ENCODE results near the gene SNCAIP.
"Not testable (repeated sequence)": the region's sequence is repeated elsewhere in the genome, so short reads cannot be mapped to it uniquely, and the experiment has no call there.

The SNCAIP gene

DNA sequence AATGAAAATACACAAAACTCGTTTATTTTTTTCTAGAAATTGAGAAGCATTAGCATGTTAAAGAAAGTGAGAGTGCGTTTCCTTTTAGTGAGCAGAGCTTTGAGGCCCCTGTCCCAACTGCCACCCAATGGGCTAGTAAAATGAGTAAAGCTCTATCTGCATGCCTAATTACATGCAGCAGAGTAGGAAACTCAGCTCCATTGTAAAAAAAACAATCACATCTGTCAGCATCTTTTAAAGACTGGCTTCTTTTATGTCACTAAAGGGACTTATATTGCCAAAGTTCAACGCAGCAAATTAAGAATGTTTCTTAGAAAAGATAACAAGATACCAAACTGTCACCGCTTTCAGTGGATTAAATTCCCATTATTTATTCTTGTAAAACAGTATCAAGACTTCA lies 154.0 kb downstream of the SNCAIP start:
- no peak for DNase-seq (ENCODE audit: low read depth)

DNA sequence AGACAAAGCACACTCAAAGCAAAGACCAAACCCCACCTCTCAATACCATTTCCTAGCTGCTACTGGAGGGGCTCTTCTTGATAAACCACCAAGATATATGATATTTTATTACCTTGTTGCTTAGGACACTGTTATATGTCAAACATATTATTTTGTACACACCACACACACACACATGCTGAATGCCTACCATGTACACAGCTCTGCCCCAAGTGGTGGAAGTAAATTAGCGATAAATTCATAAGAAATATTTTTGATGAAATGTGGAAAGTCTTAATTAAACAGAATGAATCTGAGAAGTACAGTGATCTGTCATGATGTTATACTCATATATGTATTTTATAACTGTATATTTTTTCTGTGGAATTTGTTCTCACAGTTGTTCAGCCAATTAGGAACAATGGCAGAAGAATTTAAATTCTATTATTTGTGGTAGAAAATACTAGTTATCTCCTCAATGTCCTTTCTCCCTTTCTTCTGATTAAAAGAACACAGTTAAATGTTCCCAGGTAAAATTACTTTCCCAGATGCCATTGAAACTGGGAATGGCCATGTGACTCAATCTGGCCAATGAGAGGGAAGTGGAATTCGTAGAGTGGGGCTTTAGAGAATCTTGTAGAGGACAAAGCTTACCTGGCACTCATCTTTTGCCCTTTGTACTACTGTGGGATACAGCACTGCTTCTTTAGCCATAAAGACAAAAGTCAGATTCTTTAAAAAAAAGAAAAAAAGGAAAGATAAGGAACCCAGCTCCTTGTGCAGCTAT lies 156.5 kb downstream of the SNCAIP start:
- no peak for DNase-seq (ENCODE audit: low read depth)

DNA sequence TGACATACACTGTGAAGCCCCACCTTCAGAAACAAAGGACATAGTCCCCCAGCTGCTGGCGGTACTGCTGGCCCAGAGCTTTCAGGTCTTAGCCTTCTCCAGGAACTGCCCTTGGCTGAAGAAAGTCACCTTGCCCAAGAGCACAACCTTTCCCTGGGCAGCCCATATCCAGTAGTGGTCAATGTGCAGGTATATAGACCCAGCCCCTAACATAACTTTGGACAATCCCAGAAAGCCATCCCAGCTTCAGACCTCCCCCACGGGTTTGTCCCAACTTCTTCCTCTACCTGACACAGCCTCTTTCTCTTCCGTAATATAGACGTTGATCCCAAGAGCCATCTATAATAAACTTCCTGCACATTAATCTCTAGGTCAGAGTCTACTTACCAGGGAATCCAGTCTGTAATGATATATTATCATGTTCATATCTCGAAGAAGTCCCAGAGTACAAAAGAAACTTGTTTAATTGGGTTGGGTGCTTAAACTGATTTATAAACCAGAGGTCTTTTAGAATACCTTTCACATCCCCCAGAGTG lies 157.4 kb downstream of the SNCAIP start:
- no peak for DNase-seq (ENCODE audit: low read depth)

DNA sequence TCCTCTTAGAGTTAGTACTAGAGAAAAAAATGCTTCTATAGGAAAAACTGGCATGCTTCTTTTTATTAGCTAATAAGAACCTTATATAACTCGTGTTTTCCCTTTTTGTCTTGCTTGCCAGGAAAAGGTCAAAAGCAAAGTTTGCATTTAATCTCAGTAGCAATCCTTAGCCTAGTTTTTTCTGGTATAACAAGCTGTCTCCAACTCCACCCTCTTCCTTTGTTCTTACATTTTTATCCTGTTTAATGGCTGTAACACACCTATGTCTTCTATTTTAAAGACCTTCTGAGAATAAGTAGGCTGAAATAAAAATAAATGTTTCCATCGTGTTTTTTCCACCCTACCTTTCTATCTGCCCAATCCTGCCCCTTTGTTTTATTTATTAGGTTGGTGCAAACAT lies 158.3 kb downstream of the SNCAIP start:
- DNase-seq (ENCODE audit: low read depth): no peak

DNA sequence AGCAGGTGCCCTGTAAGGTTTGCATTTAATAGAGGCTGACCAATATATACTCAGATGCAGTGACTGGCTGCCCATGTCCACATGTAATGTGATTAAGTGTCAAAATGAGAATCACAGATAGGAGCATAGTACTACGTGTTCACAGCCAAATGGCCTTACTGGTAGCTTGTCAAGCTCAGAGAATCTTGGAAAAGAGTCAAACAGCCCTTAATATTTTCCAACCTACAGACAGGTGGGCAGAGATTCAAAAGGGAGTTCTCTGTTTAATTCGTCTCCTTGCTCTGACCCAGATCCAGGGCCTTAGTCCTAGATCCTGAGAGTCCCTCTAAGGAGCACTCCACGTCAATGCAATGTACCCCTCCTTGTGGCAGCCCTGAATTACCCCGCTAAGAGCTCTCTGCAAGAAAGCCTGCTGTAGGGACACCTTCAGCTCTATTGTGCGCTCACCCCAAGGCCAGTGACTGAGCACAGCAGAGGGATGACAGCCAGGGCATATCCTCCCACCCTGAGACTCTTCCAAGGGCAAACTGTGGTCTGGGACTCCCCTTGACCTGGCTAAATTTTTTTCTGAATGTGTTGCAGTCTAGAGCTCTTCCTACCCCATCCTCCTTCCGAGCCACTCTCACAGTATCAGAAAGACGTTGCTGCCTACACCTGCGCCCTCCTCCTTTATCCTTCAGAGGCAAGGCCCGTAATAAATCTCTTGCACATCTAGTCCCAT lies 159.2 kb downstream of the SNCAIP start:
- DNase-seq (ENCODE audit: low read depth): no peak

DNA sequence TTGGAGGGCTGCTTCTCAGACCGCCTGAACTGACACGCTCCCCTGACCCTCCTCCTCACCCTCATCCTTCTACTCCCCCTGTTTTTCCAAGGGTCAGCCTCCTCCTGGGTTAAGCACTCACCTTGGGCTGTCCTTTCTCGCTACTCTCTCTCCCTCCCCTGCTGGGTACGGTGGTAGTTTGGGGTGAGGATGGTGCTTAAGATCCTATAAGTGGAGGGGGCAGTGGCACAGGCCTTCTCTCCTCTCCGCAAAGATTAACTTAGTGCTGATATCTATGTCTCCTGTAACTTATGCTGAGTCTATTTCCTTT lies 159.7 kb downstream of the SNCAIP start:
- no peak for DNase-seq (ENCODE audit: low read depth)

DNA sequence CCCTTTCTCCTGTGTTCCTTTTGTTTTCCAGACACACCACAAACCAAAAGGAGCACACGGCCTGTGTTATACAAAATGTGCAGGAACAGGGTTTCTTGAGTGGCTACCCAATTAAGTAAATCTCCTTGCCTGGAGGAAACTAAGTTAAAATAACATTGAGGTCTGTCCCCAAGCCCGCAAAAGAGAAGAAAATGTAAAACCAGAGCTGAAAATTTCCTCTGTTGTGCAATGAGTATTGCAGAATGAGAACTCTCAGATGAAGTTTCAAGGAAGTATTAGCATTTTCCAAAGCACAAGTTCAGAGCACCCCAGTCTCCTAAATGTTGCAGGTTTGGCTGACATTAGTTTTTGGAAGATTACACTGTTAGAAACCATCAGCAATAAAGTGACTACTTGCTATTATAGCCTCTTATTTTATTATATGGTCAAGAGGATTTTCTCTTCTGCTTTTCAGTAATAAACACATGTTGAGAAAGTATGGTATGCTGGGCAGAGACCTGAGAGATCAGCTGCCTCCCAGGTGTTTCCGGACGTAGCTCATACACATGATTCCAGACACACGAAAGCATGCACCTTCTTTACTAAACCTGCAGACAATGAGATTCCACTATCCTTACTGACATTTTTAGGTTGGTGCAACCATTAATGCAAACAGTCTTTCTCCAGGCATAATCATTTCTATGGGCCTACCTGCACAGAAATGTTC lies 161.3 kb downstream of the SNCAIP start:
- no peak for DNase-seq (ENCODE audit: low read depth)

DNA sequence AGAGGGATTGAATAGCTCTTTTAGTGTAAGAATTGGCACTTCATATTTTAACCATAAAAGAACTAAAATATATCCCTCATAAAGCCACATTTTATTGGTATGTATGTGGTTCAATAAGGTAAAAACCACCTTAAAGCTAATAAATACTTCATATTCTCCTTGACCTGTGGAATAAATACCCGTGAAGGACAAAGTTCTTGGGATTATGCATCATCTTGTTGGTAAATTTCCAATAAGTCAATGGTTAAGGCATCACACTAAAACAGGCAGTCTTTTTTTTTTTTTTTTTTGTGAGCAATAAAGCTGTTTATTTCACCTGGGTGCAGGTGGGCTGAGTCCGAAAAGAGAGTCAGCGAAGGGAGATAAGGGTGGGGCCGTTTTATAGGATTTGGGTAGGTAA lies 161.9 kb downstream of the SNCAIP start:
- DNase-seq (ENCODE audit: low read depth): no peak

DNA sequence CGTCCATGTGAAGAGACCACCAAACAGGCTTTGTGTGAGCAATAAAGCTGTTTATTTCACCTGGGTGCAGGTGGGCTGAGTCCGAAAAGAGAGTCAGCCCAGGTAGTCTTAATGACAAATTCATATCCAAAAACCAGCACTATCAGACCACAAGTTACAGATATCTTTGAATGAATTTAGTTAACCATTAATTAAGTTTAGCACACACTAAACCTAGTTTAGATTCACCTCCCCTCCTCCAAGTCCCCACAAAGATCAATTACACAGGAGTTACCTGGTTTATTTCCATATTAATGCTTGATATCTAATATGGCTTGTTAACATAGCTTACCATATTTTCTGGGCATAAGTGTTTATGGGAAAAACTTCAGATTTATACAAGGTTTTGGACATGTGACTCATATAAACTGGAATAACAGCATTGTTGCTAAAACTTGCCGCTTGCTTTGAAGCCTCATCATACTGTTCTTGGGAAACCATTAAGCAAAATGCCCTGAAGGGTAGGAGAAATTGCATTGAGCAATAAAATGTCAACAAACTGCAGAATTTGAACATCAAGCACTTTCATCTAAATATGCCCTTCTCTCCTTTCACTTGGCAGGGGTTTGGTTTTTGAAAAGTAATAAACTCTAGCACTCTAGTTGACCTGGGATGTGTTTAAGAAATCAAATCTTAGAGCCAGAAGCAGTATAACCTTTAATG lies 166.9 kb downstream of the SNCAIP start:
- no peak for DNase-seq (ENCODE audit: low read depth)

DNA sequence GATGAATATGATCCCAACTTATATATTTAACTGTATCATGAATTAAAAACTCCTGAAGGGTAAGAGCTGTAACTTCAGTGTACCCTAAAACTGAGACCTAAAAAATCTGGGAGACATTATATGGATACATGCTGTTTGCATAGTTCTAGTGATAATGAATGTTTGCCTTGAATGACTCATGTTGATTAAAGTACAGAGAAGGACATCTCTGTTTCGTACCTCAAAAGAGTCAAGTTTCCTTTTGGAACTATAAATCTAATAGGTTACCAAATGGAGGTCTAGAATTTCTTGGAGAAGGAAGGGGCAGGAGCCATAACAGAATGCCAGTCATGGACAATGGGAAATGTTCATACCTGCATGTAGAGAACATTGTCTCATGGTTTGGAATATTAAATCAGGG lies 168.1 kb downstream of the SNCAIP start:
- no peak for DNase-seq (ENCODE audit: low read depth)

DNA sequence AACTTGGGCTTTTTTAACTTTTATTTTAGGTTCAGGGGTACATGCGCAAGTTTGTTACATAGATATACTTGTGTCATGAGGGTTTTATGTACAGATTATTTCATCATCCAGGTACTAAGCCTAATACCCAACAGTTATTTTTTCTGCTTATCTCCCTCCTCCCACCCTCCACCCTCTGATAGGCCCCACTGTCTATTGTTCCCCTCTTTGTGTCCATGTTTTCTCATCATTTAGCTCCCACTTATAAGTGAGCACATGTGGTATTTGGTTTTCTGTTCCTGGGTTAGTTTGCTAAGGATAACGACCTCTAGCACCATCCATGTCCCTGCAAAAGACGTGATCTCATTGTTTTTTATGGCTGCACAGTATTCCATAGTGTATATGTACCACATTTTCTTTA lies 172.1 kb downstream of the SNCAIP start:
- DNase-seq (ENCODE audit: low read depth): no peak

DNA sequence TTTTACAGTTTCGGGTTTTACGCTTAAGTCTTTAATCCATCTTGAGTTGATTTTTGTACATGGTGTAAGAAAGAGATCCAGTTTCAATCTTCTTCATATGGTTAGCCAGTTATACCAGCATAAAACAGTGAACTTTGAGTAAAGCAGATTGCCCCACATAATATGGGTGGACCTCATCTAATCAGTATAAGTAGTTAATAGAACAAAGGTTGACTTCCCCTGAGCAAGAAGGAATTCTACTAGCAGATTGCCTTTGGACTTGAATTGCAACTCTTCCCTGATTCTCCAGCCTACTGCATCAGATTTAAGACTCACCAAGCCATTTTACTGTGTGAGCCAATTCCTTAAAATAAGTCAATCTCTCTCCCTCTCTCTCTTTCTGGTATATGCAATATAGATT lies 173.2 kb downstream of the SNCAIP start:
- DNase-seq (ENCODE audit: low read depth): no peak

DNA sequence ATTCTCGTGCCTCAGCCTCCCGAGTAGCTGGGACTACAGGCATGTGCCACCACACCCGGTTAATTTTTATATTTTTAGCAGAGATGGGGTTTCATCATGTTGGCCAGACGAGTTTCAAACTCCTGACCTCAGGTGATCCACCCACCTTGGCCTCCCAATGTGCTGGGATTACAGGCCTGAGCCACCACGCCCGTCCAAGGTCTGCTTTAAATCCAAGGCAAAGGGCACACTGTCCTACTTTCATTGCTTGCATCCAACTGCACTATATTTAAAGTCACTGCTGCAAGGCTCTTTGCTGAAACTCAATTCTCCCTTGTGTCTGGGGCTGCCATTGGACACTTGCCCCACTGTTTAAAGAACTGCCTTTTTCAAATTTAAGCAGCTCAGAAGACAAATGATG lies 174.6 kb downstream of the SNCAIP start:
- not testable (repeated sequence) for DNase-seq (ENCODE audit: low read depth)

DNA sequence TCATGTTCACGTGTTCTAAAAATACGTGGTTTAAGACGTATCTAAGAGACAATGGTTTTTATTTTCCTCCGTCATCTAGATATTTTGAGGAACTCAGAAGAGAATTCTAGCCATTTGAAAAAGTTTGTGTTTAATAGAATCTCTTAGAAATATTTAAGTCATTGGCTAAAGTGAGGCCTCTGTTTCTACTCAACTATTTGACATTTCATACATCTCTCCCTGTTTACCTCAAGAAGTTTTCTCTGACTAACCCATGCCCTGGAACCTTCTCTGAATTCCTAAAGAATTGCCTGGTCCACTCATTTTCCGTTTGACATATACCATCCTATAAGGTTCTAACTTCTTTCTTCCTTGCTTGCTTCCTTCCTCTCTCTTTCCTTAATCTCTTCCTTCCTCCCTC lies 178.7 kb downstream of the SNCAIP start:
- DNase-seq (ENCODE audit: low read depth): no peak

DNA sequence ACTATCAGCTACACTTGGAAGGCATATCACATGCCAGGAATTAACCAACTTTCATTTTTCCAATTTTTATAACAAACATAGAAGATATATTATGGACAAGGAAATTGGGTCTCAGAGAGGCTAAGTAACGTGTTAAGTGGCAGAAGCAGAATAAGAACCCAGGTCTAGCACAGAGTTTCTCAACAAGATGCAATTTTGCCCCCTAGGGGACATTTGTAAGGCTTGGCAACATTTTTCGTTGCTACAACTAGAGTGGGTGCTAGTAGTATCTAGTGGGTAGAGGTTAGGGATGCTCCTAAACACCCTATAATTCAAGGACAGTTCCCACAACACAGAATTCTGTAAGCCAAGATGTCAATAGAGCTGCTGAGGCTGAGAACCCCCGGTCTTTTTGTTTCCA lies 180.6 kb downstream of the SNCAIP start:
- no peak for DNase-seq (ENCODE audit: low read depth)

DNA sequence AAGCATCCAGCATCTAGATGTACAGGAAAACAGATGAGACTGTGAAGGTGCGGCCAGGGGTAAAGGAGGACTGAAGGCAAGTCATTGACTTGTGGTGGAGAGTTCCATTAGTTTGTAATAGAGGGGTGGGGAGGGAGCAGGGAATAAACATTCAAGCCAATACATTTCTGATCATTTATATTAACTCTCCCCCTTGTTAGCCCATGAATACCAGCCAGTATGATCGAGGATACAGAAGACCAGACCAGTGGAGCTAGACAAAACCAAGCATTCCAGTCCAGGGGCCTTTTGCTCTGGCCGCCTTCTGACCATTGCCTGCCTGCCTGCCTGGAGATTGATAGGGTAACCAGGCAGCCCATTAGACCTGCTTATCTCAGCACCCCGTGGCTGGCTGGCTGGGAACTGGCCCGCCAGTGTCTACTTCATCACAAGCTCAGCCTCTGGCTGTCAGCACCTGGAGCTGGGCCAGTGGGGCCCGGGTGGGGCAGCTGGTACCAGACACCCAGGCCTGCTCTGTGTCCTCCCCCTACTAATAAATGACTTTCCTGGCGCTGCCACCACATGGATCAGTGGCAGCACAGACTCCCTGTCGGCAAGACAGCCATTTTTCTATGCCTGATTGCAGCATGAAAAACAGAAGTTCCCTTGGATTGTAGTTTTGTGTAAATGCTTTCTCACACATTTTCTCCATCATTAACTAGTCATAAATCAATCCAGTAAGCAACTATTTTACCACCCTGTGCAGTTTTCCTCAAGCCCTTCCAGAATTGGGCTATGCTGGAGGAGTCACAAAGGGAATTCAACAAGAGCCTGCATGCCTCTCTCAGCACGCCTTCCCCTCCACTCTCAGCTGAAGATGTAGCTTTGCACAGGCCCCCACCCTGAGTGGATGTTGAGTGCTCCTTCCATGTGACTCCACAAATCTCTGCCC lies 181.3 kb downstream of the SNCAIP start:
- DNase-seq (ENCODE audit: low read depth): no peak

DNA sequence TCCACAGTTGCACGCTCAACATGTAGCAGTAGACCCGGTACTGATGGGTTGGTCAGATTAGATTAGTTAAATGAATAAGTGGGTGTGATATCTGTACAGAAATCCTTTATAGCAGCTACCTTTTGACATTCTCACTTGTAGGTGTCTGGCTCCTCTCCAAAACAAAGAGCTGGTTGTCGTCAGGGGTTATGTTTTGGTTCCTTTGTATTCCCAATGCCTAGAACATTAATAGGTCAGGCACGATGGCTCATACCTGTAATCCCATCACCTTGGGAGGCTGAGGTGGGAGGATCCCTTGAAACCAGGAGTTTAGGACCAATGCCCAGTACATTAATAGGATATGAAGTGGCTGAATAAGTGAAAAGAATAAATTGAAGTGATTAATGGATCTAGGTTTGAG lies 182.1 kb downstream of the SNCAIP start:
- DNase-seq (ENCODE audit: low read depth): no peak

DNA sequence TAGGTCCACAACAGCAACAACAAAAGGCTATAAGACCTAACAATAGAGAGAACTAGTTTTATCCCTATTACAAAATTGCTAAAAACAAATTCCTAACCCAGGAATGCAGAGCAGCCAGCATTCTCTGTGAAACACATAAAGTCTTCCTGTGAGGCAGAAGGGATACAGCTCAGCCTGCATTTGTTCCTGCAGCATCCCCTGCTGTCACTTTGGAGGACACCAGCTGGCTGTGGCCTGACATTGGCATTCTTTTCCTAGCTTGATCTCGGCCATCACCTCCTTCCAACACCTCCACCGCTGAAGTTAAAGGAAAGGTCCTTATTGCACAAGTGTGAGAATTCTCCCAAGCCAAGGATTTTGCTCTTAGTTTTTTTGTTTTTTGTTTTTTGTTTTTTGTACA lies 186.1 kb downstream of the SNCAIP start:
- no peak for DNase-seq (ENCODE audit: low read depth)

DNA sequence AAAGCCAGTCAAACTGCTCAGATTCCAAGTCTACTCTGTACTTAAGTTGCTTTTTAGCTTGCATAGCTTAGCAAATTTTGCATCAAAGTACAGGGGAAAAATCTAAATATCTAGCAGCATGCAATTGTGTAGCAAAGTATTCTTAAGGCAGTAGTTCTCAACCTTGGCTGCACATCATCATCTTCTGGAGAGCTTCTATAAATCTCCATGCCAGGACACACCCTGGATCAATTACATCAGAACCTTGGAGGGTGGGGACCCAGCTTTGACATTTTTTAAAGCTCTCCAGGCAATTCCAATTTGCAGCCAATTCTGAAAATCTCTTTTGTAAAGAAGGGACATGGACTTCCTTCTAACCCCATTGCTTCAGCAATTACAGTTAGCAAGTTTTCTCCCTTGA lies 187.5 kb downstream of the SNCAIP start:
- DNase-seq (ENCODE audit: low read depth): no peak

DNA sequence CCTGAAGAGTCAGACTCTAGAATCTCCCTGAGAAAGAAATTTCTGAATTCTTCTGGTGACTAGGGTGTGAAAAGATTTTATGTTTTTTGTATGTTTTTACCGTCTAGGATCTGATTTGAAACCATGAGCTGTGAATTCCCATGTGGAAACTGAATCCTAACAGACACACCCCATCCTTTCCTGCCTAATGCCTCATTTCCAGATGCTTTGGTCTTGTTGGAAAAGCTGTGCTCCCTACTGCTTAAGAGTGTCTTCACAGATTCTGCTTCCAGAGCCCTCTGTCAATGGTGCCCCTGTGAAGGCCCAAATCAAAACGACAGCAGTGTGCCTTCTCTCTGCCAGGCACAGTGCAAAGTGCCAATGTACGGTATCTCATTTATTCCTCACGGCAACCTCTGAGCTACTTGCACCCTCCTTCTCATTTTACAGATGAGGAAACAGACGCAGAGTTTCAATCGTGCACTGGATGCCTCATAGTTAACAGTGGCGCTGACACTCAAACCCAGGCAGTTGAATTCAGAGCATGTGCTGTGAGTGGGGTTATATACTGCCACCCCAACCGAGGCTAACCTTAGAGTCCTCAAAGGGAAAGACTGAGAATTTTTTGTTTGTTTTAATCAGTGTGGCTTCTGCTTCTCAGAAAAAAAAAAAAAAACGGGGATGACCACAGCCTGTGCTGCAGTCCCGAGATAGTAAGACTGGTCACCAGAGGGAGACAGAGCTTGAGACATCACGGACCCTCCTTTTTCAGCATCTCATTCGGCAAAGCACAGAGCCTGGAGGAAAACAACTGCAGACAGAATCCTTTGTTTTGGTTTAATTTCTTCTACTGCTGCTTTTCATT lies 188.4 kb downstream of the SNCAIP start:
- no peak for DNase-seq (ENCODE audit: low read depth)

DNA sequence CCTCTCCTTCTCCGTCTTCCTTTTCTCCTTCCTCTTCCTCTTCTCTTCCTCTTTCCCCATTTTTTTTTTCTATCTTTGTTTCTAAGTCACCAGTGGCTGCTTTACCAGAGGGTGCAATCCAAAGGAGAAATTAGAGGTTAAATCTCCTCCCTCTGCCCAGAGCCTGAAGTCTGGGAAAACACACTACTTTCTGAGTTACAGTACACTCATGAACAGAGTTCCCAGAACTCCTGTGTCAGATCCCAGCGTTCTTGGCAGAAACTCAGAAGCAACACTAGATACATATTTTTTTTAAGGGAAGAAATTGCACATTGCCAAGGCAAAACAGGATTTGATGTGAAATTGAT lies 189.0 kb downstream of the SNCAIP start:
- no peak for DNase-seq (ENCODE audit: low read depth)

Data from activated T-cell treated with anti-CD3 and anti-CD28 coated beads for 24 hours (primary cell).